IMR-90 (cell line): ENCODE results near the gene ANXA3. TPM values are rescaled to one million over a fixed set of nuclear protein-coding genes. Genes with fewer than 3 reads are reported as not detected.

Source experiments
- ATAC-seq: fragments of 200-7000 bp; cut with Tn5 transposase; 2 replicates; pipeline ENCODE4 v1.9.1; 2020; ENCODE audit warnings: low read depth, mild to moderate bottlenecking, moderate library complexity
- BruUV-seq: library from RNA; stranded (reverse); fragments of 400-500 nt; replicated peaks from 2 replicates; lab custom pipeline; 2021; lab: Mats Ljungman, UMichigan
- CTCF ChIA-PET: fragments of 300-600 bp; formaldehyde crosslinking; extraction: SDS; loops from one replicate; lab custom pipeline; 2021; ENCODE audit warnings: antibody characterized with exemption; lab: Yijun Ruan, JAX
- POLR2A ChIA-PET: fragments of 300-600 bp; sonication (Branson Sonifier 250); formaldehyde crosslinking; loops from one replicate; lab custom pipeline; 2022; ENCODE audit warnings: antibody characterized with exemption; ENCODE audit not compliant: unreplicated experiment; lab: Charles Lee
- DNase-seq: peaks from one replicate; pipeline ENCODE4 v3.0.0; 2013
- H2AFZ ChIP-seq: replicated peaks from 2 replicates; pipeline ENCODE3; 2013; ENCODE audit warnings: low read length, mild to moderate bottlenecking; ENCODE audit not compliant: poor library complexity
- H2AK5ac ChIP-seq: 2 replicates; pipeline ENCODE4 v1.6.1; 2013; ENCODE audit warnings: low read depth, low read length, inconsistent platforms
- H2AK9ac ChIP-seq: replicated peaks from 2 replicates; pipeline ENCODE3; 2013; ENCODE audit warnings: mild to moderate bottlenecking, low read depth, low read length, moderate library complexity; ENCODE audit not compliant: poor library complexity
- H2BK120ac ChIP-seq: 2 replicates; pipeline ENCODE4 v1.6.1; 2013; ENCODE audit warnings: low read depth, low read length, inconsistent platforms
- H2BK15ac ChIP-seq: 3 replicates; pipeline ENCODE4 v1.6.1; 2013; ENCODE audit warnings: low read depth, low read length, inconsistent platforms
- H2BK20ac ChIP-seq: 2 replicates; pipeline ENCODE4 v1.6.1; 2013; ENCODE audit warnings: low read depth, mild to moderate bottlenecking, inconsistent platforms, low read length, moderate library complexity
- H2BK5ac ChIP-seq: 2 replicates; pipeline ENCODE4 v1.6.1; 2013; ENCODE audit warnings: mild to moderate bottlenecking, low read depth, low read length, inconsistent platforms; ENCODE audit not compliant: poor library complexity, severe bottlenecking
- H3K14ac ChIP-seq: replicated peaks from 2 replicates; pipeline ENCODE4 v1.6.1; 2013; ENCODE audit warnings: low read depth, low read length, inconsistent platforms
- H3K18ac ChIP-seq: 2 replicates; pipeline ENCODE4 v1.6.1; 2013; ENCODE audit warnings: low read depth, low read length, control low read depth
- H3K23ac ChIP-seq: 2 replicates; pipeline ENCODE4 v1.6.1; 2013; ENCODE audit warnings: low read depth, low read length, inconsistent platforms
- H3K27ac ChIP-seq: 2 replicates; pipeline ENCODE4 v1.5.1; 2013; ENCODE audit warnings: mild to moderate bottlenecking, control low read depth, low read length; ENCODE audit not compliant: insufficient read depth
- H3K27me3 ChIP-seq: 2 replicates; pipeline ENCODE4 v1.6.1; 2013; ENCODE audit warnings: low read length; ENCODE audit not compliant: control insufficient read depth, insufficient read depth
- H3K36me3 ChIP-seq: 2 replicates; pipeline ENCODE4 v1.6.1; 2013; ENCODE audit warnings: low read length, mixed read lengths; ENCODE audit not compliant: control insufficient read depth, insufficient read depth
- H3K4ac ChIP-seq: 2 replicates; pipeline ENCODE4 v1.6.1; 2013; ENCODE audit warnings: low read depth, low read length, inconsistent platforms
- H3K4me1 ChIP-seq: 2 replicates; pipeline ENCODE4 v1.6.1; 2013; ENCODE audit warnings: low read length, mixed read lengths; ENCODE audit not compliant: control insufficient read depth, insufficient read depth
- H3K4me2 ChIP-seq: 2 replicates; pipeline ENCODE4 v1.6.1; 2013; ENCODE audit warnings: low read depth, mild to moderate bottlenecking, control low read depth, low read length, moderate library complexity
- H3K4me3 ChIP-seq: 2 replicates; pipeline ENCODE4 v1.5.1; 2013; ENCODE audit warnings: low read depth, mild to moderate bottlenecking, control low read depth, low read length, moderate library complexity; ENCODE audit not compliant: insufficient read depth
- H3K56ac ChIP-seq: 2 replicates; pipeline ENCODE4 v1.6.1; 2013; ENCODE audit warnings: low read length, inconsistent platforms; ENCODE audit not compliant: insufficient read depth; ENCODE audit errors: extremely low read depth
- H3K79me1 ChIP-seq, 2 experiments: 2 replicates each; pipeline ENCODE4 v1.6.1; 2013; ENCODE audit warnings: low read length in 2 of 2, inconsistent platforms in 1 of 2, low read depth in 1 of 2
- H3K9ac ChIP-seq: 2 replicates; pipeline ENCODE4 v1.6.1; 2013; ENCODE audit warnings: low read depth, low read length, control low read depth
- H3K9me1 ChIP-seq: 2 replicates; pipeline ENCODE4 v1.6.1; 2013; ENCODE audit warnings: low read length, inconsistent platforms; ENCODE audit not compliant: insufficient read depth
- H3K9me3 ChIP-seq: 2 replicates; pipeline ENCODE4 v1.6.1; 2013; ENCODE audit warnings: low read length; ENCODE audit not compliant: control insufficient read depth, insufficient read depth
- H4K20me1 ChIP-seq: 2 replicates; pipeline ENCODE4 v1.6.1; 2013; ENCODE audit warnings: low read length, inconsistent platforms; ENCODE audit not compliant: insufficient read depth
- H4K5ac ChIP-seq: 2 replicates; pipeline ENCODE4 v1.6.1; 2013; ENCODE audit warnings: mild to moderate bottlenecking, low read depth, low read length, control low read depth
- H4K8ac ChIP-seq, 2 experiments: 2 replicates each; pipeline ENCODE4 v1.6.1; 2013; ENCODE audit warnings: low read depth in 2 of 2, low read length in 2 of 2, control low read depth in 1 of 2, inconsistent platforms in 1 of 2
- H4K91ac ChIP-seq: 2 replicates; pipeline ENCODE4 v1.6.1; 2013; ENCODE audit warnings: low read depth, low read length, inconsistent platforms; ENCODE audit not compliant: insufficient read depth
- MAFK ChIP-seq: IDR thresholded peaks from 2 replicates; pipeline ENCODE4 v1.6.1; 2012; ENCODE audit warnings: low read depth, low read length, improper control_type of control experiment
- WGBS, 2 experiments: methylation state at CpG; one replicate each; pipeline versions ENCODE4 v1.1.5 to v1.1.7; 2013; ENCODE audit warnings: missing lambda C conversion rate in 2 of 2; ENCODE audit not compliant: insufficient read length in 1 of 2; ENCODE audit errors: extremely low coverage in 2 of 2; 5-methylcytosine and 5-hydroxymethylcytosine counted together
- dilution Hi-C: fragments of 300-500 bp; cut with HindIII; formaldehyde crosslinking; loops from one replicate; pipeline ENCODE4 v1.14.3; 2018; ENCODE audit warnings: low sequenced_read_pairs; ENCODE audit not compliant: unreplicated experiment
- in situ Hi-C: fragments of 300-500 bp; cut with MboI; formaldehyde crosslinking; loops from 3 replicates; pipeline ENCODE4 v1.14.3; 2019; ENCODE audit warnings: low sequenced_read_pairs, inconsistent platforms, mixed read lengths
- intact Hi-C: fragments of 100-400 bp; cut with micrococcal nuclease; formaldehyde crosslinking; loops from 2 replicates; pipeline ENCODE4 v1.10.0; 2022
- polyA plus RNA-seq, 3 experiments: library from polyadenylated mRNA; depleted of rRNA; stranded (reverse); fragments of >200 nt; gene quantifications; 2 replicates each; pipeline ENCODE4 v1.2.3, GENCODE V29; 2012; ENCODE audit warnings: low replicate concordance in 1 of 3
- total RNA-seq: library from RNA; depleted of rRNA; stranded (reverse); fragments of >200 nt; gene quantifications from 2 replicates; pipeline ENCODE4 v1.2.3, GENCODE V29; 2012
- TF ChIP-seq, protein P1 (sequence below): fragments of 150-350 bp; IDR thresholded peaks from 2 replicates; pipeline ENCODE4 v1.6.1; 2017; ENCODE audit warnings: mild to moderate bottlenecking, antibody characterized with exemption, low read length, low read depth
- TF ChIP-seq, protein P2 (sequence below): fragments of 150-350 bp; IDR thresholded peaks from 2 replicates; pipeline ENCODE4 v1.6.1; 2016; ENCODE audit warnings: low read depth, mild to moderate bottlenecking, low read length, moderate library complexity, borderline replicate concordance

The ANXA3 gene
- total and polyA plus RNA-seq, 2 of the 4 experiments (the other 2 are of a cell fraction): 4.2 to 5.0 TPM

DNA sequence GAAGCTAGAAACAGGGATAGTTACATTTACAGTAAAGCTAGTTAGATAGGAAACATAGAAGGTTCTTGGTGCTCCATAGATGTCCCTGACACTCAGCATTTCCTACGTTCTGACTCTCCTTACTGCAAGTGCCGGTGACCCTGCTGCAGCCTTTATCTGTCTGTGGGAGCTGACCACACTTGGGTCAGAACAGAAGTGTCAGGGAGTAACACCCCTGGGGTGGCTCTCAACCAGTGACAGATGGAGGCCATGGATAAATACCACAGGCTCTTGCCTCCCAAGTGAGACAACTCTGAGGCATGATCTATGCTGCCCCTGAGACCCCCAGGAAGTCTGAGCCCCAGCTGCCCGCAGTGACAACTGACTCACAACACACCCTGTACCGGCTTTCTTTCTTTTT lies 69.8 kb downstream of the ANXA3 start:
- Histone ChIP-seq H3K36me3 (no peaks in the 10 kb centered on the region), H3K4me1 (0 out of 2 replicates have a peak, but pooled peaks cover 2% of the 10 kb centered on the region), H3K9me1 (0 out of 2 replicates have a peak, but pooled peaks cover 4% of the 10 kb centered on the region), H3K18ac (no peak overlapping the region), H3K27ac (no peak overlapping the region), H3K27me3 (no peaks in the 10 kb centered on the region), H3K14ac (0 out of 2 replicates have a peak overlapping the region, but pooled peaks have one; percentile 1), H3K4me2 (no peak overlapping the region), H2AK9ac (no peak overlapping the region), H2AK5ac (no peak overlapping the region), H4K5ac (no peak overlapping the region), H3K4me3 (no peak overlapping the region), H3K4ac (no peak overlapping the region), H4K20me1 (no peaks in the 10 kb centered on the region), H3K79me1 (no peaks in the 10 kb centered on the region), H2BK120ac (peak overlapping the region; percentile 58; the same call in 1 of the 2 replicates), H3K9me3 (no peaks in the 10 kb centered on the region), H2BK5ac (no peak overlapping the region), H4K8ac (no peak overlapping the region), H2AFZ (peak overlapping the region; percentile 58), H2BK15ac (no peak overlapping the region), H2BK20ac (0 out of 2 replicates have a peak overlapping the region, but pooled peaks have one; percentile 16), H3K23ac (no peak overlapping the region), H4K91ac (no peak overlapping the region; the same call in 1 of the 2 replicates), H3K9ac (no peak overlapping the region), H3K56ac (no peak overlapping the region)
- TF ChIP-seq, protein P1, sequence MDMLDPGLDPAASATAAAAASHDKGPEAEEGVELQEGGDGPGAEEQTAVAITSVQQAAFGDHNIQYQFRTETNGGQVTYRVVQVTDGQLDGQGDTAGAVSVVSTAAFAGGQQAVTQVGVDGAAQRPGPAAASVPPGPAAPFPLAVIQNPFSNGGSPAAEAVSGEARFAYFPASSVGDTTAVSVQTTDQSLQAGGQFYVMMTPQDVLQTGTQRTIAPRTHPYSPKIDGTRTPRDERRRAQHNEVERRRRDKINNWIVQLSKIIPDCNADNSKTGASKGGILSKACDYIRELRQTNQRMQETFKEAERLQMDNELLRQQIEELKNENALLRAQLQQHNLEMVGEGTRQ: no peak
- TF ChIP-seq, protein P2, sequence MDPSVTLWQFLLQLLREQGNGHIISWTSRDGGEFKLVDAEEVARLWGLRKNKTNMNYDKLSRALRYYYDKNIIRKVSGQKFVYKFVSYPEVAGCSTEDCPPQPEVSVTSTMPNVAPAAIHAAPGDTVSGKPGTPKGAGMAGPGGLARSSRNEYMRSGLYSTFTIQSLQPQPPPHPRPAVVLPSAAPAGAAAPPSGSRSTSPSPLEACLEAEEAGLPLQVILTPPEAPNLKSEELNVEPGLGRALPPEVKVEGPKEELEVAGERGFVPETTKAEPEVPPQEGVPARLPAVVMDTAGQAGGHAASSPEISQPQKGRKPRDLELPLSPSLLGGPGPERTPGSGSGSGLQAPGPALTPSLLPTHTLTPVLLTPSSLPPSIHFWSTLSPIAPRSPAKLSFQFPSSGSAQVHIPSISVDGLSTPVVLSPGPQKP: no peak
- TF ChIP-seq MAFK: no peak
- dilution Hi-C loops (loop anchor here (25.0 kb wide), 1 partner anchor 241 kb away; no protein-coding TSS in a partner anchor), intact Hi-C loops (no loop called here), in situ Hi-C loops (no loop called here)
- DNase-seq (no peak), ATAC-seq (no peak)
- CTCF ChIA-PET: interaction anchor here (1.3 kb wide), 1 partner anchor 9 kb away, joined by 3 read pairs; no protein-coding TSS in a partner anchor
- BruUV-seq: no TSS peak
- WGBS, 2 experiments: no CpG with 5 or more reads among the region's 4 CpGs
- POLR2A ChIA-PET: interaction anchor here (0.6 kb wide), 1 partner anchor 269 kb away, joined by 3 read pairs; no protein-coding TSS in a partner anchor
